ENCODE results near the gene ZNRF3.

DNA sequence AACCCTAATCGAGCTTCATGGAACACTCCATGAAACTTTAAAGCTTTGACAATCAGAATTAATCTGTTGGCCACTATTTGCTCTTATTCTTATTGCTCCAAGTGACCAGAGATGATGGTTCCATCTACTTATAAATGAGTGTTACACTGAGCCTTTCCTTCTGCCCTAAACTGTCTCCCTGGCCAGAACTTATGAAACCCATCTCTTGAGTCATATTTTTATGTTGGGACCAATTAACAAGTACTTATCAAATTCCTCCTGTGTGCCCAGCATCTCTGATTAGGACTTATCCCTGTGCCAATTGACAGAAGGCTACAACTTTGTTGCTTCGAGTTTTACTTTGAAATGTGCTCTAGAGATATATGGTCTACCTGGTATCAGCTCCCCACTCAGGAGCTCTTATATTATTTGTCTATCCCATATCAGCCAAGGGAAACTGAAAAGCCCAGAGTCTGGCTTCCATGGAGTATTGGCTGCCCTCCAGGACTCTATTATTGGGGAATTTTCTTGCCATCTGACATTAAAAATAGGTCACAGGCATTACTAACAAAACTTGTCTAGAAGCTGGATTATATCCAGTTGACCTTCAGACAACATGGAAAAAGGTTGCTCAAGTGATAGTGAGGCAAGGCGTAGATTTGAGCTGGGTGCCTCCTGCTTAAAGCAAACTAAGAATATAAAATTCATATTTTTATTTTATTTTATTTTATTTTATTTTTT, 198.3 kb downstream of the ZNRF3 start:
- TF ChIP-seq EZH2 (IDR thresholded peaks at IDR 0.05; ENCODE audit: borderline replicate concordance, low read depth, low read length, severe bottlenecking): no peak
- TF ChIP-seq, protein P1, sequence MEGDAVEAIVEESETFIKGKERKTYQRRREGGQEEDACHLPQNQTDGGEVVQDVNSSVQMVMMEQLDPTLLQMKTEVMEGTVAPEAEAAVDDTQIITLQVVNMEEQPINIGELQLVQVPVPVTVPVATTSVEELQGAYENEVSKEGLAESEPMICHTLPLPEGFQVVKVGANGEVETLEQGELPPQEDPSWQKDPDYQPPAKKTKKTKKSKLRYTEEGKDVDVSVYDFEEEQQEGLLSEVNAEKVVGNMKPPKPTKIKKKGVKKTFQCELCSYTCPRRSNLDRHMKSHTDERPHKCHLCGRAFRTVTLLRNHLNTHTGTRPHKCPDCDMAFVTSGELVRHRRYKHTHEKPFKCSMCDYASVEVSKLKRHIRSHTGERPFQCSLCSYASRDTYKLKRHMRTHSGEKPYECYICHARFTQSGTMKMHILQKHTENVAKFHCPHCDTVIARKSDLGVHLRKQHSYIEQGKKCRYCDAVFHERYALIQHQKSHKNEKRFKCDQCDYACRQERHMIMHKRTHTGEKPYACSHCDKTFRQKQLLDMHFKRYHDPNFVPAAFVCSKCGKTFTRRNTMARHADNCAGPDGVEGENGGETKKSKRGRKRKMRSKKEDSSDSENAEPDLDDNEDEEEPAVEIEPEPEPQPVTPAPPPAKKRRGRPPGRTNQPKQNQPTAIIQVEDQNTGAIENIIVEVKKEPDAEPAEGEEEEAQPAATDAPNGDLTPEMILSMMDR (IDR thresholded peaks at IDR 0.05; ENCODE audit: borderline replicate concordance, extremely low read depth, low read length, poor library complexity, severe bottlenecking): no peak
